22Rv1 (cell line): ENCODE results near the gene DCN.

Experiments used
- ZFX ChIP-seq: fragments of 450-650 bp; IDR thresholded peaks from 2 replicates; pipeline ENCODE4 v1.6.1; 2017; ENCODE audit warnings: antibody characterized with exemption, borderline replicate concordance
- TF ChIP-seq, protein P1 (sequence below): fragments of 450-650 bp; IDR thresholded peaks from 2 replicates; pipeline ENCODE4 v1.5.1; 2017; ENCODE audit warnings: mild to moderate bottlenecking

DNA sequence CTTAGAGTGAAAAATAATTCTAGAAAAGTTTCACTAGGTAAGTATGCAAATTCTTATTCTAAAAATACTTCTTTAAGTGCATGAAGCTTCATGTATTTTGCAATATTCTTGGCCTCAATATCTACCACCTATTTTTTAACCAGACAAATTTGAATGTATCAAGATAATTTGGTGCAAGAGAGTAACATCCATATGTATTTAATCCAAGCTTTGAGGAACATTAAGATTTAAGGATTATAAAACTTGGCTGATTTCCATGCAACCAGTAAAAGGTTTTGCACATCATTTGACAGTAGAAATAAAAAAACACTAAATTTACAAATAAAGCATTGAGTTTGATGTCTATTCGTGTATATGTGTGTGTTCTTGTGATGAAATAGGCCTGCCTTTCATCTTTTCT lies 79.0 kb downstream of the DCN start:
- TF ChIP-seq, protein P1, sequence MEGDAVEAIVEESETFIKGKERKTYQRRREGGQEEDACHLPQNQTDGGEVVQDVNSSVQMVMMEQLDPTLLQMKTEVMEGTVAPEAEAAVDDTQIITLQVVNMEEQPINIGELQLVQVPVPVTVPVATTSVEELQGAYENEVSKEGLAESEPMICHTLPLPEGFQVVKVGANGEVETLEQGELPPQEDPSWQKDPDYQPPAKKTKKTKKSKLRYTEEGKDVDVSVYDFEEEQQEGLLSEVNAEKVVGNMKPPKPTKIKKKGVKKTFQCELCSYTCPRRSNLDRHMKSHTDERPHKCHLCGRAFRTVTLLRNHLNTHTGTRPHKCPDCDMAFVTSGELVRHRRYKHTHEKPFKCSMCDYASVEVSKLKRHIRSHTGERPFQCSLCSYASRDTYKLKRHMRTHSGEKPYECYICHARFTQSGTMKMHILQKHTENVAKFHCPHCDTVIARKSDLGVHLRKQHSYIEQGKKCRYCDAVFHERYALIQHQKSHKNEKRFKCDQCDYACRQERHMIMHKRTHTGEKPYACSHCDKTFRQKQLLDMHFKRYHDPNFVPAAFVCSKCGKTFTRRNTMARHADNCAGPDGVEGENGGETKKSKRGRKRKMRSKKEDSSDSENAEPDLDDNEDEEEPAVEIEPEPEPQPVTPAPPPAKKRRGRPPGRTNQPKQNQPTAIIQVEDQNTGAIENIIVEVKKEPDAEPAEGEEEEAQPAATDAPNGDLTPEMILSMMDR: no peak
- TF ChIP-seq ZFX: no peak
